HG03460 (cell line): ENCODE results near the gene MAPKAP1.
"Not testable (repeated sequence)": the region's sequence is repeated elsewhere in the genome, so short reads cannot be mapped to it uniquely, and the experiment has no call there.

Source experiments
- ATAC-seq: cut with Tn5 transposase; IDR thresholded peaks from one replicate; pipeline ENCODE4 v1.9.1; 2021; ENCODE audit not compliant: unreplicated experiment

Gene MAPKAP1

GRCh38 chr9:125609744-125610143 lies 97.3 kb downstream of the MAPKAP1 start:
- ATAC-seq = no peak

- ATAC-seq = no peak
These were observed 98.4 kb downstream of the MAPKAP1 start for GRCh38 chr9:125608489-125609224.

GRCh38 chr9:125604196-125604595 lies 102.8 kb downstream of the MAPKAP1 start:
- no peak for ATAC-seq

- ATAC-seq = no peak
These were observed 103.5 kb downstream of the MAPKAP1 start for GRCh38 chr9:125603478-125604021.

- ATAC-seq = no peak
These were observed 105.0 kb downstream of the MAPKAP1 start for GRCh38 chr9:125601961-125602360.

GRCh38 chr9:125600194-125600593 lies 106.8 kb downstream of the MAPKAP1 start:
- no peak for ATAC-seq

- no peak for ATAC-seq
These were observed 112.8 kb downstream of the MAPKAP1 start for GRCh38 chr9:125594223-125594610.

- ATAC-seq = no peak
These were observed 113.3 kb downstream of the MAPKAP1 start for GRCh38 chr9:125593581-125594222.

- no peak for ATAC-seq
These were observed 115.1 kb downstream of the MAPKAP1 start for GRCh38 chr9:125591888-125592287.

- ATAC-seq = no peak
These were observed 115.8 kb downstream of the MAPKAP1 start for GRCh38 chr9:125591245-125591644.

- ATAC-seq = no peak
These were observed 117.7 kb downstream of the MAPKAP1 start for GRCh38 chr9:125589287-125589686.

GRCh38 chr9:125587819-125588460 lies 119.1 kb downstream of the MAPKAP1 start:
- ATAC-seq = no peak

GRCh38 chr9:125586172-125586511 lies 120.9 kb downstream of the MAPKAP1 start:
- ATAC-seq = no peak

- ATAC-seq = no peak
These were observed 121.4 kb downstream of the MAPKAP1 start for GRCh38 chr9:125585503-125586171.

- no peak for ATAC-seq
These were observed 126.2 kb downstream of the MAPKAP1 start for GRCh38 chr9:125580701-125581286.

- no peak for ATAC-seq
These were observed 127.7 kb downstream of the MAPKAP1 start for GRCh38 chr9:125579030-125579932.

- no peak for ATAC-seq
These were observed 132.7 kb downstream of the MAPKAP1 start for GRCh38 chr9:125574126-125574877.

GRCh38 chr9:125572461-125572860 lies 134.5 kb downstream of the MAPKAP1 start:
- not testable (repeated sequence) for ATAC-seq

GRCh38 chr9:125571824-125572223 lies 135.2 kb downstream of the MAPKAP1 start:
- not testable (repeated sequence) for ATAC-seq
